ENCODE measurements around the gene COBL. TPM values are rescaled to one million over a fixed set of nuclear protein-coding genes. Genes with fewer than 3 reads are reported as not detected.

COBL gene
- total and polyA plus RNA-seq, 2 donors (not counting 3 experiments of a cell fraction or from before 2014, with no cell fraction given): 0.11 TPM; not detected in 1

DNA sequence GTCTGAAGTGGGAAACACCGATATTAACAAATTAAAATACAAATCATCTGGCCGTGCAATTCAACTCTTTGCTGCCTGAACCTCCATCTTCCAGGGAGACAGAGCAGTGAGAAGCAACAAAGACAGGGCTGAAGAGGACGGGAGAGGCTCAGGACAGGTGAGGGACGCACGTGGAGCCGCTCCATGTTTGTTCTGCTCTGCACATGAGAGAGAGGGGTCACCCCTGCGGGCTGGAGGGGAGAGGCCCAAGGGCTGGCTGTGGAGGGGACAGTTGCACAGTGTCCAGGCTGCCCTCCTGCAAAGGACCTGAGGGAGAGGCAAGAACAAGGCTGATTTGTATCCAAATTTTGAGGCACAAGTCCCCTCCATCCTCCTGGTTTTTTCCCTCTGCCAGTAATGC lies 41.7 kb downstream of the COBL start:
- BruUV-seq (replicated peaks): no TSS peak
- no peaks in the 10 kb centered on the region for H3K36me3 ChIP-seq (ENCODE audit: control insufficient read depth in 2 of 2, extremely low read depth in 1 of 2, insufficient read depth in 2 of 2, low read length in 2 of 2)
- TF ChIP-seq JUN (IDR thresholded peaks at IDR 0.05; ENCODE audit: borderline replicate concordance, insufficient read depth, insufficient read length, low read depth): no peak
- TF ChIP-seq POLR2A (IDR thresholded peaks at IDR 0.05; ENCODE audit: low read depth, low read length): no peak
- no peak for TF ChIP-seq POLR2AphosphoS5 (IDR thresholded peaks at IDR 0.05; ENCODE audit: insufficient read depth, low read depth, low read length)
- TF ChIP-seq GATA2 (IDR thresholded peaks at IDR 0.05; ENCODE audit: insufficient read depth, insufficient read length, low read depth, low read length): no peak
- TF ChIP-seq EZH2 (IDR thresholded peaks at IDR 0.05; ENCODE audit: borderline replicate concordance, low read depth, low read length, severe bottlenecking): no peak
- no peaks in the 10 kb centered on the region for H4K20me1 ChIP-seq (replicated peaks; ENCODE audit: control insufficient read depth, extremely low read depth, insufficient read depth, low read length)
- no peaks in the 10 kb centered on the region for H3K4me1 ChIP-seq (ENCODE audit: control insufficient read depth, extremely low read depth, insufficient read depth, low read length)
- no peak overlapping the region for H3K4me2 ChIP-seq (ENCODE audit: insufficient read depth, low read length)
- H3K9ac ChIP-seq (replicated peaks; ENCODE audit: extremely low read depth, insufficient read depth, low read length): no peak overlapping the region
- no peak overlapping the region for H3K4me3 ChIP-seq (replicated peaks in 1 of 3; ENCODE audit: insufficient read depth in 1 of 3, low read depth in 1 of 3, low read length in 3 of 3)
- no peak overlapping the region for H2AFZ ChIP-seq (ENCODE audit: low read depth, low read length)
- DNase-seq (ENCODE audit: low read depth, low spot score): no peak
- no peaks in the 10 kb centered on the region for H3K9me1 ChIP-seq (replicated peaks; ENCODE audit: control insufficient read depth, extremely low read depth, insufficient read depth, low read length)
- intact Hi-C loops (cut with micrococcal nuclease) (no loop called here), dilution Hi-C loops (cut with MboI; ENCODE audit: extremely low pct_ligation_motif_present, low sequenced_read_pairs) (no loop called here)
- ChIA-PET CTCF (no interaction called here), POLR2A (no interaction called here)
- FAIRE-seq: no peak
- H3K27me3 ChIP-seq (ENCODE audit: control insufficient read depth in 2 of 2, insufficient read depth in 2 of 2, low read length in 2 of 2): no peaks in the 10 kb centered on the region
- no peak overlapping the region for H3K27ac ChIP-seq (ENCODE audit: insufficient read depth, low read depth, low read length)
- H3K79me2 ChIP-seq (ENCODE audit: control insufficient read depth, insufficient read depth, low read length): no peaks in the 10 kb centered on the region
- no peaks in the 10 kb centered on the region for H3K9me3 ChIP-seq (replicated peaks; ENCODE audit: control insufficient read depth, insufficient read depth, low read length)

DNA sequence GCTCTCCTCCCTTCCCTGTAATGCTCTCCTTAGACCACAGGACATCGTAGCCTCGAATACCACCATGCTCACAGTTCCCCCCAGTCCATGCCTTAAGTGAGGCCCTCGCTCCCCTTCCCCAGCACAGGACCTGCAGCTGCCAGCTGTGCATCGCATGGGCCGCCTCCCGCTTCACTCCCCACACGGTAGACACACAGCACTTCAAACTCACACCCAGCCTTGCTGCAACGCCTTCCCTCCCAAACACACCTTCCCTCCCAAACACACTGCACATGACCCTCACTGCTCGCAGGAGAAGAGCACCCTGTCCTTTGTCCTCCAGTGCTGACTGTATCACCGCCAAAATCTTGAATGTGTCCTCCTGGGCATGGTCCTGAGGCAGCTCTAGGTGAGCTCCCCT lies 42.6 kb downstream of the COBL start:
- no TSS peak for BruUV-seq (replicated peaks)
- dilution Hi-C loops (cut with MboI; ENCODE audit: extremely low pct_ligation_motif_present, low sequenced_read_pairs) (no loop called here), intact Hi-C loops (cut with micrococcal nuclease) (no loop called here)
- FAIRE-seq (no peak), DNase-seq (ENCODE audit: low read depth, low spot score) (no peak)
- H2AFZ ChIP-seq (ENCODE audit: low read depth, low read length): no peak overlapping the region
- TF ChIP-seq EZH2 (IDR thresholded peaks at IDR 0.05; ENCODE audit: borderline replicate concordance, low read depth, low read length, severe bottlenecking): no peak
- TF ChIP-seq POLR2A (IDR thresholded peaks at IDR 0.05; ENCODE audit: low read depth, low read length): no peak
- no peak for TF ChIP-seq JUN (IDR thresholded peaks at IDR 0.05; ENCODE audit: borderline replicate concordance, insufficient read depth, insufficient read length, low read depth)
- TF ChIP-seq, protein P1, sequence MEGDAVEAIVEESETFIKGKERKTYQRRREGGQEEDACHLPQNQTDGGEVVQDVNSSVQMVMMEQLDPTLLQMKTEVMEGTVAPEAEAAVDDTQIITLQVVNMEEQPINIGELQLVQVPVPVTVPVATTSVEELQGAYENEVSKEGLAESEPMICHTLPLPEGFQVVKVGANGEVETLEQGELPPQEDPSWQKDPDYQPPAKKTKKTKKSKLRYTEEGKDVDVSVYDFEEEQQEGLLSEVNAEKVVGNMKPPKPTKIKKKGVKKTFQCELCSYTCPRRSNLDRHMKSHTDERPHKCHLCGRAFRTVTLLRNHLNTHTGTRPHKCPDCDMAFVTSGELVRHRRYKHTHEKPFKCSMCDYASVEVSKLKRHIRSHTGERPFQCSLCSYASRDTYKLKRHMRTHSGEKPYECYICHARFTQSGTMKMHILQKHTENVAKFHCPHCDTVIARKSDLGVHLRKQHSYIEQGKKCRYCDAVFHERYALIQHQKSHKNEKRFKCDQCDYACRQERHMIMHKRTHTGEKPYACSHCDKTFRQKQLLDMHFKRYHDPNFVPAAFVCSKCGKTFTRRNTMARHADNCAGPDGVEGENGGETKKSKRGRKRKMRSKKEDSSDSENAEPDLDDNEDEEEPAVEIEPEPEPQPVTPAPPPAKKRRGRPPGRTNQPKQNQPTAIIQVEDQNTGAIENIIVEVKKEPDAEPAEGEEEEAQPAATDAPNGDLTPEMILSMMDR (IDR thresholded peaks at IDR 0.05; ENCODE audit: extremely low read depth in 1 of 2, insufficient read depth in 1 of 2, low read depth in 1 of 2, low read length in 2 of 2): no peak
- no peak for TF ChIP-seq MAX (IDR thresholded peaks at IDR 0.05; ENCODE audit: insufficient read depth, insufficient read length)
- no peak for TF ChIP-seq GATA2 (IDR thresholded peaks at IDR 0.05; ENCODE audit: insufficient read depth, insufficient read length, low read depth, low read length)
- no peak for TF ChIP-seq FOS (IDR thresholded peaks at IDR 0.05; ENCODE audit: borderline replicate concordance, insufficient read depth, low read length)
- no peak for TF ChIP-seq MYC (IDR thresholded peaks at IDR 0.05; ENCODE audit: low read depth, low read length)
- TF ChIP-seq POLR2AphosphoS5 (IDR thresholded peaks at IDR 0.05; ENCODE audit: insufficient read depth, low read depth, low read length): no peak
- ChIA-PET POLR2A (no interaction called here), CTCF (no interaction called here)
- H3K27me3 ChIP-seq (ENCODE audit: control insufficient read depth in 2 of 2, insufficient read depth in 2 of 2, low read length in 2 of 2): no peaks in the 10 kb centered on the region
- H3K9ac ChIP-seq (replicated peaks; ENCODE audit: extremely low read depth, insufficient read depth, low read length): no peak overlapping the region
- no peaks in the 10 kb centered on the region for H4K20me1 ChIP-seq (replicated peaks; ENCODE audit: control insufficient read depth, extremely low read depth, insufficient read depth, low read length)
- H3K4me3 ChIP-seq (replicated peaks in 1 of 3; ENCODE audit: insufficient read depth in 1 of 3, low read depth in 1 of 3, low read length in 3 of 3): no peak overlapping the region
- no peaks in the 10 kb centered on the region for H3K9me3 ChIP-seq (replicated peaks; ENCODE audit: control insufficient read depth, insufficient read depth, low read length)
- no peaks in the 10 kb centered on the region for H3K4me1 ChIP-seq (ENCODE audit: control insufficient read depth, extremely low read depth, insufficient read depth, low read length)
- H3K79me2 ChIP-seq (ENCODE audit: control insufficient read depth, insufficient read depth, low read length): no peaks in the 10 kb centered on the region
- H3K9me1 ChIP-seq (replicated peaks; ENCODE audit: control insufficient read depth, extremely low read depth, insufficient read depth, low read length): no peaks in the 10 kb centered on the region
- H3K27ac ChIP-seq (ENCODE audit: insufficient read depth, low read depth, low read length): no peak overlapping the region
- no peak overlapping the region for H3K4me2 ChIP-seq (ENCODE audit: insufficient read depth, low read length)
- no peaks in the 10 kb centered on the region for H3K36me3 ChIP-seq (ENCODE audit: control insufficient read depth in 2 of 2, extremely low read depth in 1 of 2, insufficient read depth in 2 of 2, low read length in 2 of 2)
